ENCODE measurements around the gene PGP. TPM values are rescaled to one million over a fixed set of nuclear protein-coding genes. Genes with fewer than 3 reads are reported as not detected.
A peak's percentile ranks its signal among the peaks of the same experiment; 100 is the strongest.

The PGP gene
- total RNA-seq, 4 donors from 2014 or later, result 2.6 to 14.4 (median 10.4) TPM

GRCh38 chr16:2170080-2170479, 44.6 kb downstream of the PGP start:
- Histone ChIP-seq H3K9me3 (no peaks in the 10 kb centered on the region), H3K36me3 (no peaks in the 10 kb centered on the region), H3K4me1 (no peaks in the 10 kb centered on the region), H3K27ac (peak overlapping the region; percentile 40 to 76), H3K4me3 (peak overlapping the region in 1 of 2 donors; percentile 21), H3K27me3 (no peaks in the 10 kb centered on the region)
- intact Hi-C loops (cut with DNase I; ENCODE audit: low total_unique reads), result no loop called here
- peak in 1 of 4 experiments; percentile 11 for TF ChIP-seq CTCF (IDR thresholded peaks at IDR 0.05)
- peak; percentile 27 to 41 for TF ChIP-seq POLR2A (IDR thresholded peaks at IDR 0.05)
- peak in 1 of 2 donors; percentile 61 for DNase-seq

- no peak for TF ChIP-seq POLR2A (IDR thresholded peaks at IDR 0.05)
- no peak for TF ChIP-seq CTCF (IDR thresholded peaks at IDR 0.05)
- Histone ChIP-seq H3K4me1 (no peaks in the 10 kb centered on the region), H3K36me3 (no peaks in the 10 kb centered on the region), H3K27me3 (no peaks in the 10 kb centered on the region), H3K9me3 (no peaks in the 10 kb centered on the region), H3K27ac (no peak overlapping the region), H3K4me3 (no peak overlapping the region)
- DNase-seq, result no peak
- intact Hi-C loops (cut with DNase I; ENCODE audit: low total_unique reads), result no loop called here
Measured at GRCh38 chr16:2167068-2167638, 47.5 kb downstream of the PGP start.

- TF ChIP-seq CTCF (IDR thresholded peaks at IDR 0.05) (no peak), POLR2A (IDR thresholded peaks at IDR 0.05) (no peak)
- no peaks in the 10 kb centered on the region for H3K4me1 ChIP-seq
- no peaks in the 10 kb centered on the region for H3K27me3 ChIP-seq
- H3K27ac ChIP-seq, result no peak overlapping the region
- no peak for DNase-seq
- H3K9me3 ChIP-seq, result no peaks in the 10 kb centered on the region
- H3K36me3 ChIP-seq, result no peaks in the 10 kb centered on the region
- intact Hi-C loops (cut with DNase I; ENCODE audit: low total_unique reads), result no loop called here
- H3K4me3 ChIP-seq, result no peak overlapping the region
Measured at GRCh38 chr16:2166263-2167067, 48.2 kb downstream of the PGP start.

GRCh38 chr16:2165861-2166260, 48.8 kb downstream of the PGP start:
- H3K36me3 ChIP-seq, result no peaks in the 10 kb centered on the region
- no peak for TF ChIP-seq POLR2A (IDR thresholded peaks at IDR 0.05)
- TF ChIP-seq CTCF (IDR thresholded peaks at IDR 0.05), result no peak
- DNase-seq, result no peak
- H3K27ac ChIP-seq, result no peak overlapping the region
- intact Hi-C loops (cut with DNase I; ENCODE audit: low total_unique reads), result no loop called here
- no peaks in the 10 kb centered on the region for H3K9me3 ChIP-seq
- H3K4me1 ChIP-seq, result peaks cover 0 to 4% of the 10 kb centered on the region in 2 donors
- H3K27me3 ChIP-seq, result no peaks in the 10 kb centered on the region
- no peak overlapping the region for H3K4me3 ChIP-seq

GRCh38 chr16:2163211-2163881, 51.3 kb downstream of the PGP start:
- intact Hi-C loops (cut with DNase I; ENCODE audit: low total_unique reads), result no loop called here
- Histone ChIP-seq H3K36me3 (no peaks in the 10 kb centered on the region), H3K4me1 (peaks cover 5 to 18% of the 10 kb centered on the region in 2 donors), H3K9me3 (no peaks in the 10 kb centered on the region), H3K27ac (no peak overlapping the region), H3K27me3 (no peaks in the 10 kb centered on the region), H3K4me3 (no peak overlapping the region)
- TF ChIP-seq CTCF (IDR thresholded peaks at IDR 0.05), result no peak
- TF ChIP-seq POLR2A (IDR thresholded peaks at IDR 0.05), result no peak
- DNase-seq, result no peak

Measured in uterus (tissue), 4 donors.